ENCODE measurements around the gene SPATA6L. TPM values are rescaled to one million over a fixed set of nuclear protein-coding genes. Genes with fewer than 3 reads are reported as not detected.

Gene SPATA6L
- total RNA-seq, 4 donors from 2014 or later, result 14.3 to 21.0 (median 16.9) TPM

DNA sequence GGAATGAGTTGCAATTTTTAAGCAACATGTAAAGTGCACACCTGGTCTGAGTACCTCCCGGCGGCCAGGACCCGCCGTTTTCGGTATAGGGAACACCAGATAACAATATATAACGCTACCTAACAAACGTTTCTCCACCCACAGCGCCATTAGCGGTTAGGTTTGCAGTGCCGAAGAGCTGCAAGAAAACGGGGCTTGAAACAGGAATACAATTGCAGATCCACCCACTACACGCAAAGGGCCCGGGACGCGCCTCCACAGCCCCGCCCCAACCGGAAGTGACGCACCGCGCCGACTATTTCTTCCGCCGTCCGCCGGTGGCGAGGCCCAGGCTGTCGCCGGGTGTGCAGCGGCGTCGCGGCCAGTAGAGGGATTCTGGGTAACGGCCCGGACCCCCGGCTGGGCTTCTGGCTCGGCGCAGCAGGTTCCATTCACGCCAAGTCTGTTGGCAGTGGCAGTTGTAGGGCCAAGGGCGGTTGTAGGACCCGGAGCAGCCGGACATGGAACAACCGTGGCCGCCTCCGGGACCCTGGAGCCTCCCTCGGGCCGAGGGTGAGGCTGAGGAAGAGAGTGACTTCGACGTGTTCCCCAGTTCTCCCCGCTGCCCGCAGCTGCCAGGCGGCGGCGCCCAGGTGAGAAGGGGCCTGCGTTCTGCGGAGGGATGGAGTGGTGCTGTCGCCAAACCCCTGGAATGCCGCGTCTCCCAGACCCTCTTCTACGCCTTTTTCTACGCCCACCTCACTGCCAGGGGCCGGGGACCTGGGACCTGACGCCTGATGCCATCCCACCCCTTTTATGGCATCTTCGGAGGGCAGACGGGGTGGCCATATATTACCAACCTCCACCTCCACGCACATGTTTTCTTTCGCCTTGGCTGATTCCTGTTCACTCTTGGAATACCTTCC is 13.2 kb upstream of the SPATA6L start, which contains the start of gene CDC37L1:
CDC37L1 (plus strand) TSS at position 302 of the 905 bp plus-strand sequence; CDS start at position 501, 199 bp downstream.
- peak within 1 kb of the TSS; percentile 93 to 97 (median 97) for H3K27ac ChIP-seq
- H3K4me3 ChIP-seq (replicated peaks in 1 of 3), result peak within 1 kb of the TSS; percentile 27 to 83 (median 63)
- 0 to 1% methylated on average over 32 to 51 of the region's 66 CpGs for WGBS, 2 donors
- no peaks in the 10 kb centered on the region for H3K9me3 ChIP-seq
- no peaks in the 10 kb centered on the region for H3K27me3 ChIP-seq
- DNase-seq, result peak; percentile 97
- TF ChIP-seq CTCF (IDR thresholded peaks at IDR 0.05) (peak; percentile 59 to 82 (median 69)), POLR2A (IDR thresholded peaks at IDR 0.05) (peak in 1 of 2 donors; percentile 100)
- intact Hi-C loops (cut with DNase I), result no loop called here
- H3K4me1 ChIP-seq, result peaks cover 12 to 13% of the 10 kb centered on the region in 2 donors
- no peaks in the 10 kb centered on the region for H3K36me3 ChIP-seq

DNA sequence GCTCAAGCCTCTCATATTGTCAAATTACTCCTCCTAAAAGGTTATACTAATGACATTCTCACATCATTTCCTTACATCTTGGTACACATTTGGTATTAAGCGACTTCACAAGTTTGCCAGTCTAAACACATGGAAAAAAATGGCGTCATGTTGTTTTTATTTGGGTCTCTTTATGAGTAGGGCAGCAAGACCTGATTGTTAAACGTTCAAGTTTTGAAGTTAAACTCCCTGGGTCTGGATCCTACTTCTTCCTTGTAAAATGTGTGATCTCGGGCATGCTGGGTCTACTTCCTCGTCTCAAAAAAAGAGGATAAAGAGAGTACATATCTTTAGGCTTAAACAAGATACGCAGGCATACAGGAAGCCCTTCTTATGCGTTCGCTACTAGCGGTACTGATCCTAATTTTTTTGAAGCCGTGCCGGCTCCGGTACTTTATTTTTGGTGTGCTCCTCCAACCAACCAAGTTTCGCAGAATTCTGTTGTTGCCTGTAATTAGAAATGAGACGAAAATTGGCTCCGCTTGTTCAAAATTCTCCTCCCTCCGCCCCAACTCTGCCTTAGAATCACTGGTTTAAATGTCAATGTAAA is 12.5 kb upstream of the SPATA6L start:
- H3K36me3 ChIP-seq, result no peaks in the 10 kb centered on the region
- no peaks in the 10 kb centered on the region for H3K9me3 ChIP-seq
- 1% methylated on average over 16 of the region's 16 CpGs for WGBS, 2 donors
- intact Hi-C loops (cut with DNase I), result no loop called here
- peak overlapping the region in 2 of 3 donors; percentile 21 to 83 for H3K4me3 ChIP-seq (replicated peaks in 1 of 3)
- peaks cover 12 to 13% of the 10 kb centered on the region in 2 donors for H3K4me1 ChIP-seq
- DNase-seq, result peak in 1 of 2 donors; percentile 16
- H3K27me3 ChIP-seq, result no peaks in the 10 kb centered on the region
- TF ChIP-seq CTCF (IDR thresholded peaks at IDR 0.05), result no peak
- TF ChIP-seq POLR2A (IDR thresholded peaks at IDR 0.05), result no peak
- H3K27ac ChIP-seq, result peak overlapping the region; percentile 93 to 97 (median 97)

GRCh38 chr9:4677392-4677791 is 11.1 kb upstream of the SPATA6L start:
- WGBS, 2 donors, result 94% methylated on average over 3 of the region's 3 CpGs
- H3K9me3 ChIP-seq, result no peaks in the 10 kb centered on the region
- no peak for DNase-seq
- no peak overlapping the region for H3K4me3 ChIP-seq (replicated peaks in 1 of 3)
- H3K27me3 ChIP-seq, result no peaks in the 10 kb centered on the region
- intact Hi-C loops (cut with DNase I), result no loop called here
- no peak for TF ChIP-seq POLR2A (IDR thresholded peaks at IDR 0.05)
- TF ChIP-seq CTCF (IDR thresholded peaks at IDR 0.05), result no peak
- H3K36me3 ChIP-seq, result no peaks in the 10 kb centered on the region
- H3K4me1 ChIP-seq, result peaks cover 12 to 13% of the 10 kb centered on the region in 2 donors
- H3K27ac ChIP-seq, result no peak overlapping the region

DNA sequence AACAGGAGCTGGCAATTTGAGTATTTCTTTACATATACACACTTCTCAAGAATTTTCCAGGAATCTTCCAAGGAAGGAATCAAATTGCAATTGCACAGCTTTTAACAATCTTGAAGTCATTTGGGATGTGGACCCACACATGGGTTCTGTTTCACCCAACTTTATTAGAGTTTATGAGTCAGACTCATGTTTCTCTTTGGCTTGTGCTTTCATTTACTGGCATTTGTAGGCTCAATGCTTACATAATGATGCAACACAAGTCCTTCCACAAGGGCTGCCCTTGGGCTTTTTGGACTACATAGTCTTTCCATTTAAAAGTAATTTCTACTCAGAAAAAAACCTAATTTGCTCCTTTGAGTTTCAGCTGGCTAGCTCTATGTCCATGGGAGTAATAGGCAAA is 8.5 kb upstream of the SPATA6L start:
- no peaks in the 10 kb centered on the region for H3K36me3 ChIP-seq
- TF ChIP-seq POLR2A (IDR thresholded peaks at IDR 0.05) (no peak), CTCF (IDR thresholded peaks at IDR 0.05) (no peak)
- intact Hi-C loops (cut with DNase I), result no loop called here
- H3K4me1 ChIP-seq, result peaks cover 0 to 4% of the 10 kb centered on the region in 2 donors
- no peaks in the 10 kb centered on the region for H3K9me3 ChIP-seq
- no peak overlapping the region for H3K4me3 ChIP-seq (replicated peaks in 1 of 3)
- no peak for DNase-seq
- H3K27ac ChIP-seq, result no peak overlapping the region
- H3K27me3 ChIP-seq, result no peaks in the 10 kb centered on the region

GRCh38 chr9:4671737-4672136 is 5.5 kb upstream of the SPATA6L start:
- intact Hi-C loops (cut with DNase I), result no loop called here
- WGBS, 2 donors, result 100% methylated on average over 1 of the region's 1 CpG

More at GRCh38 chr9:4671737-4672136, 5.5 kb upstream of the SPATA6L start:
- H3K9me3 ChIP-seq, result no peaks in the 10 kb centered on the region
- H3K27ac ChIP-seq, result no peak overlapping the region
- H3K27me3 ChIP-seq, result no peaks in the 10 kb centered on the region
- H3K4me1 ChIP-seq, result no peaks in the 10 kb centered on the region
- no peak for DNase-seq
- H3K36me3 ChIP-seq, result no peaks in the 10 kb centered on the region
- no peak overlapping the region for H3K4me3 ChIP-seq (replicated peaks in 1 of 3)
- TF ChIP-seq POLR2A (IDR thresholded peaks at IDR 0.05) (no peak), CTCF (IDR thresholded peaks at IDR 0.05) (no peak)

Data from thyroid gland (tissue), 4 donors.